HepG2 (cell line): Measurements from ENCODE around the gene RASL10B. TPM values are rescaled to one million over a fixed set of nuclear protein-coding genes. Genes with fewer than 3 reads are reported as not detected.

Experiments used
- ARID4A ChIP-seq: sonication (generic); formaldehyde crosslinking; IDR thresholded peaks from 2 replicates; pipeline ENCODE4 v1.5.0; 2020; ENCODE audit warnings: mild to moderate bottlenecking, missing genetic modification reagents, borderline replicate concordance
- ASH2L ChIP-seq: fragments of 300-600, 200-600 bp; sonication (generic); IDR thresholded peaks from 2 replicates; pipeline ENCODE4 v1.7.0; 2017; ENCODE audit warnings: low read depth, mild to moderate bottlenecking, moderate library complexity, mixed read lengths, low read length; ENCODE audit not compliant: insufficient read length
- CERS6 ChIP-seq: sonication (generic); formaldehyde crosslinking; IDR thresholded peaks from 2 replicates; pipeline ENCODE4 v1.5.0; 2020; ENCODE audit warnings: missing genetic modification reagents
- CHCHD3 ChIP-seq: sonication (generic); formaldehyde crosslinking; IDR thresholded peaks from 2 replicates; pipeline ENCODE4 v1.8.0; 2022; ENCODE audit warnings: mild to moderate bottlenecking, missing genetic modification reagents, moderate library complexity
- EP300 ChIP-seq, 3 experiments: sonication (generic) in 1 of 3; formaldehyde crosslinking in 1 of 3; IDR thresholded peaks; 2 replicates each; pipeline versions ENCODE4 v1.5.1 to v1.6.1; 2011 to 2020; ENCODE audit warnings: low read depth in 2 of 3, low read length in 2 of 3, borderline replicate concordance in 1 of 3, improper control_type of control experiment in 1 of 3, mild to moderate bottlenecking in 1 of 3, missing genetic modification reagents in 1 of 3, moderate library complexity in 1 of 3
- IKZF1 ChIP-seq: fragments of 450-650 bp; IDR thresholded peaks from 2 replicates; pipeline ENCODE4 v1.7.1; 2016
- KDM3A ChIP-seq: IDR thresholded peaks from 2 replicates; pipeline ENCODE4 v1.6.1; 2018; ENCODE audit warnings: low read depth, missing compliant biosample characterization
- PAXIP1 ChIP-seq: sonication (generic); formaldehyde crosslinking; conservative IDR thresholded peaks from 2 replicates; pipeline ENCODE4 v1.4.0; 2020; ENCODE audit warnings: mild to moderate bottlenecking, missing genetic modification reagents, moderate library complexity
- RBM39 ChIP-seq: fragments of 200-400 bp; formaldehyde crosslinking; IDR thresholded peaks from one replicate; pipeline ENCODE4 v1.6.1; 2018; ENCODE audit warnings: antibody characterized with exemption, mild to moderate bottlenecking, low read depth, low read length; ENCODE audit not compliant: poor library complexity, severe bottlenecking
- SOX13 ChIP-seq, 3 experiments: fragments of 450-650 bp in 1 of 3; sonication (generic) in 1 of 3; formaldehyde crosslinking in 1 of 3; IDR thresholded peaks in 2 of 3; conservative IDR thresholded peaks in 1 of 3; 2 replicates each; pipeline versions ENCODE4 v1.5.0 to v1.6.1; 2016 to 2020; ENCODE audit warnings: antibody characterized with exemption in 1 of 3, mild to moderate bottlenecking in 1 of 3, missing compliant biosample characterization in 1 of 3, missing genetic modification reagents in 1 of 3, moderate library complexity in 1 of 3
- SOX6 ChIP-seq, 2 experiments: fragments of 450-650 bp in 1 of 2; sonication (generic) in 1 of 2; formaldehyde crosslinking in 1 of 2; IDR thresholded peaks; 2 replicates each; pipeline versions ENCODE4 v1.4.0 to v1.6.1; 2017 to 2020; ENCODE audit warnings: antibody characterized with exemption in 1 of 2, mild to moderate bottlenecking in 1 of 2, missing genetic modification reagents in 1 of 2
- TBX2 ChIP-seq: sonication (generic); formaldehyde crosslinking; IDR thresholded peaks from 2 replicates; pipeline ENCODE4 v1.5.0; 2020; ENCODE audit warnings: missing genetic modification reagents, mild to moderate bottlenecking, borderline replicate concordance
- ZBTB10 ChIP-seq: sonication (generic); formaldehyde crosslinking; IDR thresholded peaks from 2 replicates; pipeline ENCODE4 v1.4.0; 2020; ENCODE audit warnings: missing genetic modification reagents, borderline replicate concordance
- ZNF552 ChIP-seq: sonication (generic); formaldehyde crosslinking; IDR thresholded peaks from 2 replicates; pipeline ENCODE4 v1.9.0; 2022; ENCODE audit warnings: missing genetic modification reagents, mild to moderate bottlenecking, borderline replicate concordance
- ZNF558 ChIP-seq: sonication (generic); formaldehyde crosslinking; IDR thresholded peaks from 2 replicates; pipeline ENCODE4 v1.9.0; 2022; ENCODE audit warnings: mild to moderate bottlenecking, missing genetic modification reagents, borderline replicate concordance
- ZNF792 ChIP-seq: IDR thresholded peaks from 2 replicates; pipeline ENCODE4 v1.6.1; 2016
- polyA plus RNA-seq, 8 experiments: library from polyadenylated mRNA; depleted of rRNA in 3 of 8; stranded (reverse) in 7 of 8; unstranded in 1 of 8; fragments of >200 nt; fragmentation: Illumina TruSeq in 4 of 8; extraction: Trizol in 4 of 8; gene quantifications; 2 replicates each; pipeline versions ENCODE4 v1.2.1 to v1.2.3, GENCODE V29; 2011 to 2016; ENCODE audit warnings: low read depth in 4 of 8, missing spikeins in 1 of 8, mixed read lengths in 1 of 8; ENCODE audit not compliant: insufficient read depth in 1 of 8
- total RNA-seq, 5 experiments: library from RNA; depleted of rRNA; stranded (reverse); fragments of >200 nt; fragmentation: Illumina TruSeq; extraction: Trizol; gene quantifications; 2 replicates each; pipeline ENCODE4 v1.2.3, GENCODE V29; 2016; ENCODE audit warnings: low read depth in 1 of 5

RASL10B gene
- total and polyA plus RNA-seq, 2 of the 13 experiments (the other 11 are each of a cell fraction or from before 2014, with no cell fraction given), result 8.8 to 11.0 TPM

- TF ChIP-seq ZBTB10 (CRISPR knock-in tag) (no peak), PAXIP1 (CRISPR knock-in tag) (0 out of 2 replicates have a peak, but pooled peaks have one; percentile 24), ZNF552 (CRISPR knock-in tag) (no peak), RBM39 (no peak), ZNF558 (CRISPR knock-in tag) (no peak), KDM3A (no peak), CHCHD3 (no peak), IKZF1 (no peak), CERS6 (CRISPR knock-in tag) (no peak), SOX13 (IDR thresholded peaks at IDR 0.05) (no peak), SOX13 (CRISPR knock-in tag; conservative IDR thresholded peaks at IDR 0.05 in 1 of 2, IDR thresholded peaks at IDR 0.05 in 1 of 2) (peak in 1 of 2 experiments; percentile 41; a peak in 2 of 4 replicates), TBX2 (CRISPR knock-in tag) (no peak), ARID4A (no peak), ASH2L (no peak), EP300 (IDR thresholded peaks at IDR 0.05; ENCODE audit: low read depth in 2 of 2, low read length in 2 of 2) (no peak), EP300 (CRISPR knock-in tag; IDR thresholded peaks at IDR 0.05; ENCODE audit: borderline replicate concordance) (no peak), ZNF792 (CRISPR knock-in tag) (no peak), SOX6 (IDR thresholded peaks at IDR 0.05) (no peak), SOX6 (CRISPR knock-in tag; IDR thresholded peaks at IDR 0.05) (peak; percentile 41; the same call in 1 of the 2 replicates)
Measured at GRCh38 chr17:35761601-35762000, 30.2 kb downstream of the RASL10B start (continued).
